Activated T-helper 1 cell treated with anti-CD3 and anti-CD28 coated beads, Interleukin-2, amount 50 U/mL, for 16 hours (primary cell): ENCODE results near the gene CORT.
"Not testable (repeated sequence)": the region's sequence is repeated elsewhere in the genome, so short reads cannot be mapped to it uniquely, and the experiment has no call there.

Experiments used
- DNase-seq, 2 donors: peaks; one replicate each; pipeline ENCODE4 v3.0.0-alpha.2; 2020; ENCODE audit warnings: low read depth in 1 of 2, low spot score in 1 of 2

CORT gene, protein sequence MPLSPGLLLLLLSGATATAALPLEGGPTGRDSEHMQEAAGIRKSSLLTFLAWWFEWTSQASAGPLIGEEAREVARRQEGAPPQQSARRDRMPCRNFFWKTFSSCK

GRCh38 chr1:10449751-10450150, at the start of gene CORT:
Gene CORT (plus strand): TSS chr1:10450031. CDS start chr1:10450224, 193 bp downstream.
- no peak for DNase-seq

GRCh38 chr1:10401281-10401680, 48.5 kb upstream of the CORT start:
- DNase-seq, result no peak

DNA sequence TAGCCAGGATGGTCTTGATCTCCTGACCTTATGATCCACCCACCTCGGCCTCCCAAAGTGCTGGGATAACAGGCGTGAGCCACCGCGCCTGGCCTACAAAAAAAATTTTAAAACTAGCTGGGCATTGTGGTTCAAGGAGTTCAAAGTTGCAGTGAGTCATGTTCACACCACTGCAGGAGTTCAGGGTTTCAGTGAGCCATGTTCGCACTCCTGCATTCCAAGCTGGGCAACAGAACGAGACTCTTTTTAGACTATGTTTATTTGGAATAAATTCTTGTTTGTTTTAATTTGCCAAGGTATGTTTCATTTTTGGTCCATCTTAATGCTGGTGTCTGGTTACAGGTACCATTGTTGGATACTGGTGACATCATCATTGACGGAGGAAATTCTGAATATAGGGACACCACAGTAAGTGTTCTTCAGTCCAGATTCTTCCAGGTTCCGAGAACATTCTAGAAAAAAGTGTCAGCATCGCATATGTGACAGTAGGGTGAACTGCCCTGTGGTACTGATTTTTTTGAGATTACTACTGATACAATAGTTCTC, 47.0 kb upstream of the CORT start:
- DNase-seq, result no peak

GRCh38 chr1:10407201-10407600, 42.6 kb upstream of the CORT start:
- no peak for DNase-seq

DNA sequence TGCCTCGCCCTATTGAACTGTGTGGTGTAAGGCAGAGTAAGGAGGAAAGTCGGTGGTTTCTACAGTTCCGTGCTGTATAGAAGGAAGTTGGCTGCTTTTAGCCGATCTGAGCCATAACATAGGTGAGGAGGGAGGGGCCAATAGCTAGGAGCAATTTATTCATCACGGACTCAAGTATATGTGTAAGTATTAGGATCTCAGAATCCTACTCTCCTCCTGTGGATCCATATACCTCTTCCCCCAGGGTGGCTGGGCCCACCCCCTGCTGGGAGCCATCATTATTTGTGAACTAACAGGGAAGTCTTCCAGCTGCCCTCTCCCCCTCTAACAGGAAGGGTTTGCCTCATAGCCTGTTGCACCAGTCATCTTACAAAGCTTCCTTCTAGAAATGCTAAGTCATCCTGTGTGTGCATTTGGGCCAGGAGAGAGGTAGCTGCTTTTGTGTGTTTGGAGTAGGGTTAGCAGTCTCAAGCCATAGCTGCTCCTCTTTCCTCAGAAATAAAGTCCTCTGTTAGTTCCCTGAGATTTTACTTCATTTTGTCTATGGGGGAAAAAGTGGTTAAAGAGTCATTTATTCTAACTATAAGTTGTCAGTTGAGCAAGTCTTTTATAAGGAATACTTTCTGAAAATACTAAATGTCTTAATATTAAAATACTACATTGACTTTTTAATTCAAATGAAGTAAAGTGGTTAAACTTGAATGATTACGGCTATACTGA, 34.5 kb upstream of the CORT start:
- DNase-seq, result no peak

DNA sequence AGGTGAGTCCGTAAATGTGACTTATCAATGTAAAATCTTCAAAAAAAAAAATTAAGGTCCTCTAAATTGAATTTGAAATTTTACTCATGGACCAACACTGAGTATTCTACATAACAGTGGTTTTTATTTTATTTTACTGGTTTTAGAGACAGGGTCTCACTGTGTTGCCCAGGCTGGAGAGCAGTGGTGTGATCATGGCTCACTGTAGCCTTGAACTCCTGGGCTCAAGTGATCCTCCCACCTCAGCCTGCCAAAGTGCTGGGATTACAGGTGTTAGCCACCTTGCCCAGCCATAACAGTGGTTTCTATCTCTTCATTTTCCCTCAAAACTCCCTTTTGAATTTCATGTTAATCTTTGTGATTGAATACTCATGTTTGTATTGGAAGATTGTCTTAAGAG, 33.9 kb upstream of the CORT start:
- not testable (repeated sequence) for DNase-seq

DNA sequence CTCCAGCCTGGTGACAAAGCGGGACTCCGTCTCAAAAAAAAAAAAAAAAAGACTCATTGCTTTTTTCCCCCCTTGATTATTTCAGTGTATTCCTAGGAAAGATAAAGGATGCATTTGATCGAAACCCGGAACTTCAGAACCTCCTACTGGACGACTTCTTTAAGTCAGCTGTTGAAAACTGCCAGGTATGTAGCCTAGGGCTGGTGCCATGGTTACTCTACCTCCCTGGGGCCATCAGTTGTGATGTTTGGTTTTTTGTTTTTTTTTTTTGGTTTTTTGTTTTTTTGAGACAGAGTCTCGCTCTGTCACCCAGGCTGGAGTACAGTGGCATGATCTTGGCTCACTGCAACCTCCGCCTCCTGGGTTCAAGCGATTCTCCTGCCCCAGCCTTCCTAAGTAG, 31.1 kb upstream of the CORT start:
- not testable (repeated sequence) for DNase-seq

- no peak for DNase-seq
Measured at GRCh38 chr1:10419351-10419750, 30.5 kb upstream of the CORT start.

GRCh38 chr1:10421637-10422036, 28.2 kb upstream of the CORT start:
- DNase-seq, result no peak

GRCh38 chr1:10424034-10424433, 25.8 kb upstream of the CORT start:
- DNase-seq, result no peak

DNA sequence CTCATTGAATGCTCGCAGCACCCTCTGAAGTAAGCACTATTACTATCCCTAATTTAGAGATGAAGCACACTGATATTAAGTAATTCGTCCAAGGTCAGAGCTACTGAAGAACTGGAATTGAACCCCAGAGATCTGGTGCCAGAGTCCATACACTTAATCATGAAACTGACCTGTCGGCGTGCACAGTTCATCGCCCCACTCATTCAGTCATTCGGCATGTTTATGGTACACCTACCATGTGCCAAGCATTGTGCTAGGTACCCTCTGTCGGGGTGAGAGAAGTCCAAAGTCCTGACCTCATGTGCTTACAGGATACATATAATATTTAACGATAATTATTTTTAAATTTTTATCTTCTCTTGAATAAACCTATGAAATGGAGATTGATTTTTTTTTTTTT, 25.2 kb upstream of the CORT start:
- DNase-seq, result no peak

DNA sequence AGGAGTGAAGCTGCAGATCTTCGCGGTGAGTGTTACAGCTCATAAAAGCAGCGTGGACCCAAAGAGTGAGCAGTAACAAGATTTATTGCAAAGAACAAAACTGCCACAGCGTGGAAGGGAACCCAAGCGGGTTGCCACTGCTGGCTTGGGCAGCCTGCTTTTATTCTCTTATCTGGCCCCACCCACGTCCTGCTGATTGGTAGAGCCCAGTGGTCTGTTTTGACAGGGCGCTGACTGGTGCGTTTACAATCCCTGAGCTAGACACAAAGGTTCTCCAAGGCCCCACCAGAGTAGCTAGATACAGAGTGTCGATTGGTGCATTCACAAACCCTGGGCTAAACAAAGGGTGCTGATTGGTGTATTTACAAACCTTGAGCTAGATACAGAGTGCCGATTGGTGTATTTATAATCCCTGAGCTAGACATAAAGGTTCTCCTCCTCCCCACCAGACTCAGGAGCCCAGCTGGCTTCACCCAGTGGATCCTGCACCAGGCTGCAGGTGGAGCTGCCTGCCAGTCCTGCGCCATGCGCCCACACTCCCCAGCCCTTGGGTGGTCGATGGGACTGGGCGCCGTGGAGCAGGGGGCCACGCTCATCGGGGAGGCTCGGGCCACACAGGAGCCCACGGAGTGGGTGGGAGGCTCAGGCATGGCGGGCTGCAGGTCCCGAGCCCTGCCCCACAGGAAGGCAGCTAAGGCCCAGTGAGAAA, 23.9 kb upstream of the CORT start:
- DNase-seq, result not testable (repeated sequence)

GRCh38 chr1:10426535-10426848, 23.3 kb upstream of the CORT start:
- DNase-seq, result not testable (repeated sequence)

DNA sequence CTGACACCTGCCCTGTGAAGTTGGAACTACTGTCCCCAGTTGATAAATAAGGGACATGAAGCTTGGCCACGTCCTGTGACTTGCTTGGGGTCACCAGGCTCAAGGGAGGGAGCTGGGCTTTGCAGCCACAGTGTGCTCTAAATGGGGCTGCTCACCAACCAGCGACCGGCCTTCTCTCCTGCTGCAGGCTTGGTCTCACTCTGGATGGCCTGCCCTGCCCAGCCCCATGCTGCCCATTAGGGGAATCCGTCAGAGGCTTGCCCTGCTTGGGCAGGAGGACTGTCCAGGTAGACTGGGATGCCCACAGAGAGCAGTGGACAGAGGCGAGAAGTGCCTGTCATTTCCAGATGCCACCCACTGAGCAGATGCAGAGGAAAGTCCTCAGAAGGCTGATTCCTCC, 20.8 kb upstream of the CORT start:
- DNase-seq, result no peak

DNA sequence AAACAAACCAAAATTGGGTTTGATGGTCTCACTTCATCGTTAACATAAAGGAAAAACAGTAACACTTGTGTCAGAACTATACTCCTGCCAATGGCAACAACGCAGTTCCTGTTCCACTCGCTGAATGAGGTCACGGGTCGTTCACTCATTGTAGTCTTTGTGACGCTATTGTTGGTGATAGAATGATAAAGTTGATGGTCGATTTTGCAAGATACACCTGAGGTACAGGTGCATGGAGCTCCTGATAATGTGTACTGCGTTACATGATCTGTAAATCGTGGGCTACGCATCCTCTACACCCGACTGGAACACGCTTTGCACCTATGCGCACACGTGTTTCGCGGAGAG, 20.0 kb upstream of the CORT start:
- DNase-seq, result no peak

DNA sequence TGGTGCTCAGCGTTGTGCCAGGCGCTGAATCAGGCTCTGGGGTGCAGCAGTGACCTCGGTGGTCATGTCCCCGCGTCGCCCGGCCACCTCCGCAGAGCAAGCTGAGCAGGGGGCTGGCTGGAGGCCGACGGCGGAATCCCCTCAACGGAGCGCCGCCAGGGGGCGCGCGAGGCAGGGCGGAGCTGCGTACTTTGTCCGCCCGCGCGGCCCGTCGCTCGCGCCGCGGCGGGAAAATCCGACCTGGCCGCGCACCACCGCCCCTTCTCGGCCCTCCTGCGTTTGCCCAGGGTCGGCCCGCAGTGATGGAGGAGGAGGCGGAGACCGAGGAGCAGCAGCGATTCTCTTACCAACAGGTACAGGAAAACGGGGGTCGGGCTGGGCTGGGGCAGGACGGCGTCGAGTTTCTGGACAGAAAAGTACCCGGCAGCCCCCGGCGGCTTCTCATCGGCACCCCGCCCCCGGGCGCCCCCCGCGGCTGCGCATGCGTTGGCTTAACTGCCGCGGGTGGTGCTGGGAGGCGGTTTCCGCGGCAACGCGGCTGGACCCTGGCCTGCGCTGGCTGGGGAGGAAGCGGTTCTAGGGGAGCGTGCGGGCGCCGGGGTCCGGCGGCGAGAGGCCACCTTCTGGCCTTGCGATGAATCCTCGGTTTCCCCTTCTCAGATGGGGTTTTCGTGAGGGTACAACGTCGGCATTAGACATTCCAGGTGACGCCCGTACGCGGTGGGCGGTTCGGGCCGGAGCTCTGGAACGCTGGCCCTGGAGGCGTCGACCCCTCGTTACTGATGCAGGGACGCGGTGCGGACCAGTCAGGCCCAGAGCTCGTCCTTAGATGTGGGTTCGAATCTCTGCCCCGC, 19.4 kb upstream of the CORT start, which contains the start of gene CENPS:
CENPS (plus strand) TSS at position 218 of the 854 bp plus-strand sequence; CDS start at position 303, 85 bp downstream.
- DNase-seq, result peak; percentile 80 to 87

DNA sequence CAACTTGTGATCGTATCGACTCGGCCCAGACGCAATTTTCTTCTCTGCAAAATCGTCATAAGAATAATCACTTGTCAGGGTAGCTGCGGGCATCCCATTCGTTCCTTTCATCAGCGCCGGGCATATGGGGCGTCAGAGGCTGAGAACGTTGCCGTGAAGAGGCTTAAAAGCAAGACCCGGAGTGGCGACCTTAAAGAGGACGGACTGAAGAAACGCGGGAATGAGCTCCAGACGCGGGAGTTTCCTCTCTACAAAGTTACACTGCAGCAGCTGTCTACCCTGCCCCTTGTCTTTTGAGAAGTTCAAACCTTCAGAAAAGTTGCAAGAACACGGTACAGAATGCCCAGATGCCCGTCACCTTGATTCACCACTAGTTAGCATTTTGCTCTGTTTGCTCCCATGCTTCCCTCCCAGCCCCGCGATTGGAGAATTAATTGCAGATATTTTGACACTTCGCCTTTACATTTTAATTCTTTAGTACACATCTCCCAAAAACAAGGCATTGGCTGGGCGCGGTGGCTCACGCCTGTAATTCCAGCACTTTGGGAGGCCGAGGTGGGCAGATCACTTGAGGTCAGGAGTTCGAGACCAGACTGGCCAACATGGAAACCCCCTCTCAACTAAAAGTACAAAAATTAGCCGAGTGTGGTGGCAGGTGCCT, 18.6 kb upstream of the CORT start:
- no peak for DNase-seq

- no peak for DNase-seq
Measured at GRCh38 chr1:10432910-10433700, 16.7 kb upstream of the CORT start.

DNA sequence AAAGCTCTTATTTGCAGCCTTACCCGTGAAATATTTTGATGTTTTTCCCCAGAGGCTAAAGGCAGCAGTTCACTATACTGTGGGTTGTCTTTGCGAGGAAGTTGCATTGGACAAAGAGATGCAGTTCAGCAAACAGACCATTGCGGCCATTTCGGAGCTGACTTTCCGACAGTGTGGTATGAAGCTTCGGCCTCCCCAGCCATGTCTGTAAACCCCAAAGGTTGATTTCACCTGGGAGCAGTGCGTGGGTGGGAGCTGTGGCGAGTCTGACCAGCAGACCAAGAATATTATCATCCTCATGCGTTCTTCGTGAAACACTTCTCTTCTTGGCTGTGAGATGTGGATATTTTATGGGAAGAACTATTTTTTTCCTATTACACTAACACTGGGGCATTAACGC, 16.0 kb upstream of the CORT start:
- DNase-seq, result no peak

DNA sequence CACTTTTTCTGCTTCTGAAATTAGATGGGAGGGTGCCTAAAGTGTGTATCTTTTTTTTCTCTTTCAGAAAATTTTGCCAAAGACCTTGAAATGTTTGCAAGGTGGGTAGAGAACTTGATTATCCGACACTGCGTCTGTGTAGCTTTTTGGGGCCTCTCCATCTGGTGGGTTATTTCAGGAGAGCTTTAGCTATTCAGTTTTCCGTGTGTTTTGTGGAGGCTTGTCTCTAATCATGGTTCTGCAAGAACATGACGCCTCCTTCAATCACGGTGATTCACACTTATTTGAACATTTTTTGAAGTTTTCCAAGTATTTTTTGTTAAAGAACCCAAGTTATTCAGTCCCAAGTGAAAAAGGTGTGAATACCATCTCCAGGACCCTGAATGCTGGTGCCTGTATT, 15.2 kb upstream of the CORT start:
- DNase-seq, result no peak
